HG03103 (cell line): ENCODE results near the gene ERN1.

Experiments used
- ATAC-seq: cut with Tn5 transposase; IDR thresholded peaks from one replicate; pipeline ENCODE4 v1.9.1; 2021; ENCODE audit warnings: low read depth; ENCODE audit not compliant: unreplicated experiment

The ERN1 gene

GRCh38 chr17:64040206-64040605, 89.7 kb downstream of the ERN1 start:
- no peak for ATAC-seq

DNA sequence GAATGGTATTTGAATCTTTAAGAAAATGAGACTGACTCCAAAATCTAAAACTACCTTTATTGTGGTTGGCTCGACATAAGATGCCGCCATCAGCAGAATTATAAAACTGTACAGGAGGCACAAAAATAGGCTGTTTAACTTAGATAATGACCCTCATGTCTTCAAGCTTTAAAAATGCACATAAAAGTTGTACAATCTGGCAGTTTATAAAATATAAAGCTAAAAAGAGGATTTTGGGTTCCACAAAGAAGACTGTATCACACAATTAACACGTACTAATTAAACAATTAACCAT, 90.9 kb downstream of the ERN1 start:
- ATAC-seq, result no peak

DNA sequence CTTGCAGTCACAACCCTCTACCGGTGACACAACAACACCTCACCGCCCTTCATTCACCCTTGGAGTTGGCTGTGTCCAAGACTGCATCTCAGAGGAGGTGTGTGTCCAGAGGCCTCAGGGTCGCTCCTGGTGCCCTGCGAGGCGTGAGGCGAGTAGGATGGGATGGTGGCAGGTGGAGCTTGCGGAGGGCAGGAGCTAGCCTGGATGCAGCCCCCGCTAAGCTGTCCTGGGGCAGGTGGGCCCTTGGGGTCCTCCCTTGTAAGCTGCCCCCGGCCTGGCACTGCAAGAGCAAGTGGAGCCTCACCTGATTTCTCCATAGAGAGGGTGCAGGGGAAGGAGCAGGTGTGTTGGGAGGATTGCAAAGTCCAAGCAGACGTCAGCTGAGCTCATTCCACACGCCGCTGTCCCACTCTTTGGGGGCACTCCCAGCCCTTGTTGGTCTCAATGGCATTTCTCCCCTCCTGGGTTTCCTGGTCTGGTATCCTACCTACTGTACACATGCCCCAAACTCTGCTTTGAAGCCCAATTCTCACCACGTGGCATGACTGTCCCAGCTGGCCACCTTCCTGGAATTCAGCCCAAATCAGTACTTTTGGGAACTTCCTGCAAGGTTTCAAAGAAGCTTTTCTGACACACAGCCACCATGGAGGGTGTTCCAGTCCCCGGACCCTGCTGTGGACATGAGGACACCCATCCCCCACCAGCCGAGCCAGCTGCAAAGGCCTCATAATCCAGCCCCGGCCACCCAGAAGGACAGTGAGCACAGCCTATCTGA, 91.4 kb downstream of the ERN1 start:
- no peak for ATAC-seq

GRCh38 chr17:64037802-64038201, 92.1 kb downstream of the ERN1 start:
- no peak for ATAC-seq

GRCh38 chr17:64037180-64037579, 92.8 kb downstream of the ERN1 start:
- no peak for ATAC-seq

DNA sequence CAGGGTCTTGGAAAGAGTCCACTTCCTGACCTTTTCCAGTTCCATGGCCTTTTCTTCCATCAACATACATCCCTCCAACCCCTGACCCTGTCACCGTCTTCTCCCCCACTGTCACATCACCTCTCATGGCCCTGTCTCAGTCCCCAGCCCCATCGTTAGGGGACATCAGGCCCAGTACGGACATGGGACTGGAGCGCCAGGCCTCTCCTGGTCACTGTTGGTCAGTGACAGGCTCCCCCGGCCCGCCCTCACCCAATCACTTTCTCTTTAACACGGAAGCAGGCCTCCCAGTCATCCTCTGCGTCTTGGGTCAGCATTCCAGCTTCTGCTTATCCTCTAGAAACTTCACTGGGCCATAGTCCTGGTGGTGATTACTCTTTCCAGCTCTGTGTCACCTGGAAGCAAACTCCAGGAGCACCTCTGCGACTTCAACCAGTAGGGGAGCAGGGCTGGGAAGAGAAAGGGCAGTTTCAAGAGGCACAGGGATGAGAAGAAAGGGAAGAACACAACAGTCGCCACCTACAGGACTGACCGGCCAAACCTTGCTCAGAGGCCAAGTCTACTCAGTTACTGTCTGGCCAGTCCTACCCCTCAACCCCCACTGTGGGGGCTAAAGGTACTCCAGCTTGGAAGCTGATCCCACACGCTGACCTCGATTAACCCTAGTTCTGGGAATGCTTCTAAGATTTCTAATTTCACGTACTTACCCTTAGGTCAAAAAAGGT, 93.6 kb downstream of the ERN1 start:
- no peak for ATAC-seq

DNA sequence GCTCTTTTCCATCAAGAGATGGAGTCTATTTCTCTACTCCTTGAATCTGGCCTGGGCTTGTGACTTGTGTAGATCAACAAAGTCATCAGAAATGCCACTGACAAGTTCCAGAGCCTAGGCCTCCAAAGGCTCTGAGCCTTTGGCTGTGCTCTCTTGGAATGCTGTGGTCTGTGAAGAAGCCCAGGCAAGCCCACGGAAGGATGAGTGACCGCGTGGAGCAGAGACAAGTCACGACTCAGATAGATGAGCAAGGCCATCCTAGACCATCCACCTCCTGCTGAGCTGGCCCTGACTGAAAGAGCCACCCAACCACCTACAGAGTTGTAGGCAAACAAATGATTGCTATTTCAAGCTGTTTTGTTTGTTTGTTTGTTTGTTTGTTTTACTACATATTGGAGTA, 97.9 kb downstream of the ERN1 start:
- ATAC-seq, result no peak

DNA sequence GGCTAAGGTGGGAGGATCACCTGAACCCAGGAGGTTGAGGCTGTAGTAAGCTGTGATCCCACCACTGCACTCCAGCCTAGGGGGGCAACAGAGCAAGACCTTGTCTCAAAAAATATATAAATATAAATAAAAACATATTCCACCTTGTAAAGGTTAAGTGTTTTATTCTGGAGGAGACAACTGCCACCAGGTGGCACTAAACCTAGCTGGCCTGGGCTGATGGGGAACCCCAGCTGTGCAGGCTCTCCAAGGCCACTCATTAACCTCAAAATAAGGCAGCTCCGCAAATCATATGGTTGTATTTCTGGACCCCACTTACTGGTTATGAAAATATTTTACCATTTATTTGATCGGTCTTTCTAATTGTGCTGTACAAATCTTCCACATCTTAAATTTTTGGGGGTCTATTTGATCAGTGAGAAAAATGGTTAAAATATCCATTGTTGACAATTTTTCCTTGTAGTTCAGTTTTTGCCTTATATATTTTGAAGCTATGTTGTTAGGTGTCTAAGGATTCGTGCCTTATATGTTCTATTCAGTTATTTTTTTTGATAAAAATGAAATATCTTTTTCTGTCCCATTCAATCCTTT, 101.0 kb downstream of the ERN1 start:
- no peak for ATAC-seq

DNA sequence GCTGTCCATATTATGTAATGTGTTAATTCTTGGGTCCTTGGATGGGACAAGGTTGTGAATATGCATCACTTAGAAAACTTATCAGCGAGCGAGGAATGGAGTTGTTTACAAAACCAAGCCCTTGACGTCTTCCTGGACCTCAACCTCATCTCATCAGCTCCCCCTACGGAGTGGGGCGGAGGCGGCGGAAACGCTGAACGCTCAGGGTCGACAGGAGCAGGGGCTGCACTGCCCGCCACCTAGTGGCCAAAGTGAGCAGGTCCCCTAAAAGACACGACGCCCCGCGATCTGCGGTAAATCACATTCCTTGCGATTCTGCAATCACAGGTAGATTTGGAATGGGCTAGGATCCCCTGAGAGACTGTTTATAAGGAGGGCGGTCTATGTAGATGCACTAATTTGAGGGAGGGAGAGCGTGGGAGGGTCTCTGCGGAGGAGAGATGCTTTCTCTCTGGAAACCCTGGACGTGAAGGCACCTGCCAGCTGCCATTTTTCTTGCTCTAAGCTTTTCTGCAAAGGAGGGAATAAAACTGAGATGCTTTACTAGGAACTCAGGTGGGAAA, 104.1 kb downstream of the ERN1 start:
- no peak for ATAC-seq

GRCh38 chr17:64024781-64025731, 104.9 kb downstream of the ERN1 start:
- ATAC-seq, result no peak

DNA sequence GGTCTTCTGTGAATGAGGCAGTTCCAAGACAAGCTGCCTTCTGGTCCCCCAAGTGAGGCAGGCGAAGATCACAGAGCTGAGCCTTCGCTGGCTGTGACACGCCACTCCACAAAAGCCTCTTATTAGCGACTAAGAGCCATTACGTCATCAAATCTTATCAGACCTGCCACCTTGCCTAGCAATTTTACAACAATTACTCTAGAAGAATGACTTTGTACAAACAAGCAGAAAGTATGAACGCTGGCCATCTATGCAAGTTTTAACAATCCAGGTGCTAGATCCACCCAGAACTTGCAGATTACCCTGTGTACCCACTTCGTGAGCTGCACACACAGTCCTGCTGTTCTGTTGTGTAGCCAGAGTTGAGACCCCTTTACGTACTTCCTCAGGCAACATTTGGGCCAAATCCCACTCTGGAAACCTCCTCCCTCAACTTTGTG, 105.7 kb downstream of the ERN1 start:
- no peak for ATAC-seq

DNA sequence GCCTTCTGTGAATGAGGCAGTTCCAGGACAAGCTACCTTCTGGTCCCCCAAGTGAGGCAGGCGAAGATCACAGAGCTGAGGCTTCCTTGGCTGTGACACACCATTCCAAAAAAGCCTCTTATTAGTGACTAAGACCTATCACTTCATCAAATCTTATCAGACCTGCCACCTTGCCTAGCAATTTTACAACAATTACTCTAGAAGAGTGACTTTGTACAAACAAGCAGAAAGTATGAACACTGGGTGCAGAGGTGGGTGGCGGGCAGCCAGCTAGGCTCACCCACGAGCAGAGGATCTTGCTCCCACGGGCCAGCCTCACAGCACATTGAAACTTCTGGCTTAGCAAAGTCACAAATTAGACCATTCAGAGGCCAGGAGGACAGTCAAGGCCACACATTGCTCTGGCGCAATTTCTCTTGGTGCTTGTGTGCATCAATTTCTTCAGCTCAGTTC, 107.3 kb downstream of the ERN1 start:
- no peak for ATAC-seq

GRCh38 chr17:64020056-64020766, 109.7 kb downstream of the ERN1 start, which contains the start of gene ICAM2:
ICAM2 (minus strand) TSS chr17:64020633; CDS start chr17:64006691, 13,942 bp downstream.
- peak; percentile 51 for ATAC-seq

- peak; percentile 12 for ATAC-seq
Observed at GRCh38 chr17:64019551-64019961, 110.4 kb downstream of the ERN1 start.

DNA sequence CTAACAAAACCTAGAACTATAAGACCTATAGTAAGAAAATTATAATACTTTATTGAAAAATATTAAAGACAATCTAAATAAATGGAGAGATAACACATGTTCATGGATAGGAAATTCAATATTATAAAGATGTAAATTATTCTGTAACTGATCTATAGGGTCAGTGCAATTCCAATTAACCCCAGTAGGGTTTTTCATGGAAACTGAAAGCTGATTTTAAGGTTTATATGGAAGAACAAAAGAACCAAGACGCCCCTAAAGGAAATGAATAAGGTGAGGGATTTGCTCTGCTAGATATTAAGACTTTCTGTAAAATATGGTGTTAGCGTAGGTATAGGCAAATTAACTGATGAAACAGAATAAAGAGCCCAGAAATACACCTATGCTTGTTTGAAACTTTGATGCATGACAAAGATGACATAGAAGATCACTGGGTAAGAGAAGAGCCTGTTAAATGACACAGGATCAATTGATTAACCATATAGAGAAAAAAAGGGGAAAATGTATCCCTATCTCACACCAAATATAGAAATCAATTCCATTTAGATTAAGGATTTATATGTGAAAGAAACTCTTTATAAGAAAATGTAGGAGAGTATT, 112.5 kb downstream of the ERN1 start:
- ATAC-seq, result no peak

GRCh38 chr17:64016974-64017373, 113.0 kb downstream of the ERN1 start:
- ATAC-seq, result no peak

DNA sequence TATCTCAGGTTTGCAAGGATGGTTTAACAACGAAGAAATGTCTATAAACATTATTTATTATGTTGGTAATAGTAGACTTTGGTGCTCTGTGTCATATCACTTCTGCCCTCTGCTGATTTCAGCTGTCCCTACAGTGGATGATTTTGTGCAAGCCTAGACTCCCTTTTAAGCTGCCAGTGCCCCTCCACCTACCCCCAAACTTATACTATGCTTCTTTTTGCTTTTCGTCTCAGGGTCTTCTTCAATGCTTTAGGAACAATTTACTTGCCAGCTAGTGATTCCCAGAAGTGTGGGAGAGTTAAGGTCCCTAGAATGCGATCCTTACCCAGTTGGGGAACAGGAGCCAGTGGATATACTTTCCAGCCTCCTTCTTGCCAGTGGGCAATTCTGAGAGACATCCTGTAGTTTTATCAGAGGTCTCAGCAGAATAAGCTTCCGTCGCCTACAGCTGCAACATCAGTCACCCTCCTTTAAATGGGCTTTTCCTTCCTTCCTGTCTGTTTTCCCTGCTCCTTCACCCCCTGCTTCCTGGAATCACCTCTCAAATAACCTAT, 113.6 kb downstream of the ERN1 start:
- no peak for ATAC-seq

DNA sequence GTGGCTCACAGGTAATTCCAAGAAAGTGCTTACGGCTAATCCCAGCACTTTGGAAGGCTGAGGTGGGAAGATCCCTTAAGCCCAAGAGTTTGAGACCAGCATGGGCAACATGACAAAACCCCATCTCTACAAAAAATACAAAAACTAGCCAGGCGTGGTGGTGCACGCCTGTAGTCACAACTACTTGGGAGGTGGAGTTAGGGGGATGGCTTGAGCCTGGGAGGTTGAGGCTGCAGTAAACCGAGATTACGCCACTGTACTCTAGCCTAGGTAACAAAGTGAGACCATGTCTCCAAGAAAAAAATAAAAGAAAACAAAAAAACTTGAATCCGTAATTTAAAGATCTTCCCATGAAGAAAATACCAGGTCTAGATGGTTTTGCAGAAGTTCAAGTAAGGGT, 114.5 kb downstream of the ERN1 start:
- ATAC-seq, result no peak
